SH-SY5Y (cell line): ENCODE measurements around the gene DOC2A.

Experiments
- GATA2 ChIP-seq: IDR thresholded peaks from 2 replicates; pipeline ENCODE4 v1.6.1; 2011; ENCODE audit warnings: mild to moderate bottlenecking, low read depth, low read length
- GATA3 ChIP-seq: IDR thresholded peaks from 2 replicates; pipeline ENCODE4 v1.6.1; 2011; ENCODE audit warnings: low read depth, mild to moderate bottlenecking, low read length, moderate library complexity

GRCh38 chr16:29994600-29995323 lies 16.1 kb downstream of the DOC2A start:
- TF ChIP-seq GATA2 (no peak), GATA3 (no peak)
